Measurements from ENCODE around the gene TOMM70. TPM values are rescaled to one million over a fixed set of nuclear protein-coding genes. Genes with fewer than 3 reads are reported as not detected.

Gene TOMM70
- total RNA-seq, 4 donors from 2014 or later = 51.9 to 58.0 (median 53.5) TPM

DNA sequence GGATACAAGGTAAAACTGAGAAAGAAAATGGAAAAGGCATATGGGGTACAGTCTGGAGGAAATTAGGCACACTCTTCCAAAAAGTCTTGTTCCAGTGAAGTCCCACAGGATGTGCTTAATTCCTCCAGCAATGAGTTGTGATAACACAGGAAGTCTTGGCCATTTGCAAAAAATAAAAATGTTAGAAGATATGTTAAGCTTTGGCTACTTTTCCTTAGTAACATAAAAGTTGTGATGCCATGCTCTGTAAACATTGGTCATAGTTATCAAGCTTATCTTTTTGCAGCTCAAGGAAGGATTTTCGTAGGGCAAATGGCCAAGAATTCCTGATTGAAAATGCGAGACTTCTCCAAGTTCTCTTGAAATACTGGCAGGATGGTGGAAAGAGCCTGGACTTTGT is 26.8 kb upstream of the TOMM70 start:
- H3K9me3 ChIP-seq = no peaks in the 10 kb centered on the region
- intact Hi-C loops (cut with DNase I) = no loop called here
- H3K27me3 ChIP-seq = no peaks in the 10 kb centered on the region
- H3K27ac ChIP-seq = no peak overlapping the region
- no peak overlapping the region for H3K4me3 ChIP-seq (replicated peaks in 1 of 3)
- peaks cover 19 to 29% of the 10 kb centered on the region in 2 donors for H3K4me1 ChIP-seq
- no peaks in the 10 kb centered on the region for H3K36me3 ChIP-seq
- no peak for DNase-seq
- no peak for TF ChIP-seq POLR2A (IDR thresholded peaks at IDR 0.05)
- TF ChIP-seq, protein P1, sequence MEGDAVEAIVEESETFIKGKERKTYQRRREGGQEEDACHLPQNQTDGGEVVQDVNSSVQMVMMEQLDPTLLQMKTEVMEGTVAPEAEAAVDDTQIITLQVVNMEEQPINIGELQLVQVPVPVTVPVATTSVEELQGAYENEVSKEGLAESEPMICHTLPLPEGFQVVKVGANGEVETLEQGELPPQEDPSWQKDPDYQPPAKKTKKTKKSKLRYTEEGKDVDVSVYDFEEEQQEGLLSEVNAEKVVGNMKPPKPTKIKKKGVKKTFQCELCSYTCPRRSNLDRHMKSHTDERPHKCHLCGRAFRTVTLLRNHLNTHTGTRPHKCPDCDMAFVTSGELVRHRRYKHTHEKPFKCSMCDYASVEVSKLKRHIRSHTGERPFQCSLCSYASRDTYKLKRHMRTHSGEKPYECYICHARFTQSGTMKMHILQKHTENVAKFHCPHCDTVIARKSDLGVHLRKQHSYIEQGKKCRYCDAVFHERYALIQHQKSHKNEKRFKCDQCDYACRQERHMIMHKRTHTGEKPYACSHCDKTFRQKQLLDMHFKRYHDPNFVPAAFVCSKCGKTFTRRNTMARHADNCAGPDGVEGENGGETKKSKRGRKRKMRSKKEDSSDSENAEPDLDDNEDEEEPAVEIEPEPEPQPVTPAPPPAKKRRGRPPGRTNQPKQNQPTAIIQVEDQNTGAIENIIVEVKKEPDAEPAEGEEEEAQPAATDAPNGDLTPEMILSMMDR (IDR thresholded peaks at IDR 0.05) = no peak
- 65 to 77% methylated on average over 2 of the region's 2 CpGs for whole genome bisulfite sequencing, 2 donors

DNA sequence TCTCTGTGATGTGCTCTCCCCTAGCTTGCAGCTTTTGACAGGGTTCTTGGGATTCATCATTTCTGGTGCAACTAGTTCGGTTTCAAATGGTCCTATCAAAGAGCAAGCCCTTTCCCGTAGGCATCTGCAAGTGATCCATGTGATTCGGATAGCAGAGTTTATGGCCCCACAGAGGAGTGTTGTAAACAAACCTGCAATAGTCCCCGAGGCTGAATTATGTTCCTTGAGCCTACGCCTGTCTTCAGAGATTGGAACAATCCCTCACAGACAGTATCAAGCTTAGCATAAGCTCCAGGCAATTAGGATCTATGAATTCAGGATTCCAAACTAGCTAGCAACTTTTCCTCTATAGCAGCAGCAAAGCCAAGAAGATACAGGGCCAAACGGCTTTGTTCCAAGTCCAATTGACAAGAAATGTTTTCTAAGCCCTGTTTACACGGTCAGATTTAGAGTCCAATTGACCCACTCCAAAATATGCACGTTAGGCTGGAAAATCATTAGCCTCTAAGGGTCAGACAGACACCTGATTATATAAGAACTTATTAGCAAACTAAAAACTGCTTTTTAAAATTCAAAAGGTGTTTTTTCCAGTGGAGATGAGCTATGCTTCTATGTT is 25.3 kb upstream of the TOMM70 start:
- TF ChIP-seq, protein P1 (IDR thresholded peaks at IDR 0.05) = no peak
- TF ChIP-seq POLR2A (IDR thresholded peaks at IDR 0.05) = no peak

DNA sequence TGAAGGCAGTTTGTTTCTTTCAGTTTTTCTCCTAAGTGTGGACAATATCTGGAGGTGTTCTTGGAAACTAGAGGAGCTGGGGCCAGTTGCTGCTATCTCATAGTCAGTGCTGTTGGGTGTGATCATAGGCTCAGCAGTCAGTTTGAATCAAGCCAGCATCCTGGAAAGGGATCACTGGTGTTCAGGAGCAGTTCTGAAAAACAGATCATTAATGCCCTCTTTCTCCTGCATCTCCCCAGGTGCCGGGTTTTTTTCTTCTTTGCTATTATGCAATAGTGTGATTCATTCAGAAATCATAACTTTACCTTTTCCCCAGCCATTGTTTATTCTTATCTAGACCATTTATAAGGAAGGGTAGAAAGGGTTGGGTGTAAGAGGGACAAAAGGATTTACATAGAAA is 24.4 kb upstream of the TOMM70 start:
- Histone ChIP-seq H3K9me3 (no peaks in the 10 kb centered on the region), H3K4me3 (replicated peaks in 1 of 3) (no peak overlapping the region), H3K36me3 (no peaks in the 10 kb centered on the region), H3K27ac (no peak overlapping the region), H3K4me1 (peaks cover 19 to 35% of the 10 kb centered on the region in 2 donors), H3K27me3 (no peaks in the 10 kb centered on the region)
- intact Hi-C loops (cut with DNase I) = no loop called here
- DNase-seq = no peak
- WGBS, 2 donors = 62 to 88% methylated on average over 1 of the region's 1 CpG
- no peak for TF ChIP-seq POLR2A (IDR thresholded peaks at IDR 0.05)
- TF ChIP-seq, protein P1 (IDR thresholded peaks at IDR 0.05) = no peak

More for the DNA sequence above, 25.3 kb upstream of the TOMM70 start:
- H3K27ac ChIP-seq = no peak overlapping the region
- WGBS, 2 donors = 59 to 60% methylated on average over 8 of the region's 8 CpGs
- H3K9me3 ChIP-seq = no peaks in the 10 kb centered on the region
- intact Hi-C loops (cut with DNase I) = no loop called here
- DNase-seq = no peak
- no peaks in the 10 kb centered on the region for H3K36me3 ChIP-seq
- H3K4me1 ChIP-seq = peaks cover 19 to 35% of the 10 kb centered on the region in 2 donors
- no peaks in the 10 kb centered on the region for H3K27me3 ChIP-seq
- H3K4me3 ChIP-seq (replicated peaks in 1 of 3) = no peak overlapping the region

DNA sequence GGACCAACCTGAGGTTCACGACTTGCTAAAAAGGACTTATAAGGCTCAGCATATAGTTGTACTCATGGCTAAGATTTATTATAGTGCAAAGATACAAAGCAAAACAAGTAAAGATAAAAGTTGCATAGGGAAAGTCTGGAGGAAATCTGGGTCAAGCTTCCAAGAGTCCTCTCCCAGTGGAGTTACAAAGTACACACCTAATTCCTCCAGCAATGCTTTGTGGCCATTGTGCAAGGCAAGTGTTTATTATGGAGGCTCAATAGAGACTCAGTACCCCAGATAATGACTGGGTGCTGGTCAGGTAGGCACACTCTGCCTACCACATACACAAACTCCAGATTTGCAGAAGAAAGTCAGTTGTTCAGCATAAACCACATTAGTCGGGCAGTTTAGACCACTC is 23.4 kb upstream of the TOMM70 start:
- no peak for TF ChIP-seq POLR2A (IDR thresholded peaks at IDR 0.05)
- TF ChIP-seq, protein P1 (IDR thresholded peaks at IDR 0.05) = no peak
- Histone ChIP-seq H3K36me3 (no peaks in the 10 kb centered on the region), H3K27ac (no peak overlapping the region), H3K4me1 (peaks cover 19 to 35% of the 10 kb centered on the region in 2 donors), H3K4me3 (replicated peaks in 1 of 3) (no peak overlapping the region), H3K9me3 (no peaks in the 10 kb centered on the region), H3K27me3 (no peaks in the 10 kb centered on the region)
- 88 to 94% methylated on average over 2 of the region's 2 CpGs for WGBS, 2 donors
- DNase-seq = no peak
- intact Hi-C loops (cut with DNase I) = no loop called here

DNA sequence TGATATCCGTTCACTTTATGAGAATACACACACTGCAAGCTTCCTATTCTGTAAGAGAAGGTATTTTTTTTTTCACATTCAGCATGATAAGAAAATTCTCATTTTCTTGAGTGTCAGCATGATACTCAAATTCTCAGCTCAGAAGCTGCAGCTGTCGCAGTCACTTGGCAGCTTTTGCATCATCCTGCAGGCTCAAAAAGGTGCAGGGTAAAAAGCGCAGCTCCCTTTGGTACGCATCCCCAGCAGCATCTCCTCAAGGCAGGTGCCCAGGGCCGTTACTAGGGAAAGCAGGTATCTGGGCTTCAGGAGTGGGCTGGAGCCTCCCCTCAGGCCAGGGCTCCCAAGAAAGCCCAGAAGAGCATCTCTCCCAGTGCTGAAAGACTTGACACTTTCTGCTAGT is 22.7 kb upstream of the TOMM70 start:
- intact Hi-C loops (cut with DNase I) = no loop called here

More for the DNA sequence above, 22.7 kb upstream of the TOMM70 start:
- no peak for DNase-seq
- no peaks in the 10 kb centered on the region for H3K27me3 ChIP-seq
- no peaks in the 10 kb centered on the region for H3K36me3 ChIP-seq
- H3K27ac ChIP-seq = no peak overlapping the region
- no peak for TF ChIP-seq POLR2A (IDR thresholded peaks at IDR 0.05)
- TF ChIP-seq, protein P1 (IDR thresholded peaks at IDR 0.05) = no peak
- 94 to 99% methylated on average over 5 of the region's 5 CpGs for WGBS, 2 donors
- H3K4me3 ChIP-seq (replicated peaks in 1 of 3) = no peak overlapping the region
- peaks cover 19 to 35% of the 10 kb centered on the region in 2 donors for H3K4me1 ChIP-seq
- no peaks in the 10 kb centered on the region for H3K9me3 ChIP-seq

All from thyroid gland (tissue), 4 donors.